ENCODE results near the gene PDZD8. TPM values are rescaled to one million over a fixed set of nuclear protein-coding genes. Genes with fewer than 3 reads are reported as not detected.

PDZD8 gene
- total RNA-seq, 1 experiment from 2014 or later, result 13.6 TPM

DNA sequence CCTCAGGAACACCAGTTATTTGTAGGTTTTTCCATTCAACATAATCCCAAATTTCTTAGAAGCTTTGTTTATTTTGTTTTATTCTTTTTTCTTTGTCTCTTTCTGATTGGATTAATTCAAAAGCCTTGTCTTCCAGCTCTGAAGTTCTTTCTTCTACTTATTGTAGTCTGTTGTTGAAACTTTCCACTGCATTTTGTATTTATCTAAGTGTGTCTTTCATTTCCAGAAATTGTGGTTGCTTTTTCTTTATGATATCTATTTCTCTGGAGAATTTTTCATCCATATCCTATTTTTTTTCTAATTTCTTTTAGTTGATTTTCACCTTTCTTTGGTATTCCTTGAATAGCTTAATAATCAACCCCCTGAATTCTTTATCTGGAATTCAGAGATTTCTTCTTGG, 75.8 kb downstream of the PDZD8 start:
- Histone ChIP-seq H3K27ac (ENCODE audit: low read length) (no peak overlapping the region), H3K4me3 (ENCODE audit: low read length) (no peak overlapping the region), H3K27me3 (ENCODE audit: low read length) (no peaks in the 10 kb centered on the region), H3K79me2 (ENCODE audit: low read length) (0 out of 2 replicates have a peak, but pooled peaks cover 3% of the 10 kb centered on the region), H2AFZ (ENCODE audit: low read length) (no peak overlapping the region), H4K20me1 (ENCODE audit: low read length) (no peaks in the 10 kb centered on the region), H3K4me2 (ENCODE audit: low read length) (no peak overlapping the region), H3K36me3 (ENCODE audit: low read depth, low read length) (no peaks in the 10 kb centered on the region), H3K9me3 (ENCODE audit: low read length) (no peaks in the 10 kb centered on the region), H3K4me1 (ENCODE audit: insufficient read depth, low read length) (no peaks in the 10 kb centered on the region), H3K9me2 (replicated peaks; ENCODE audit: low read length) (no peaks in the 10 kb centered on the region), H3K9ac (ENCODE audit: low read length) (no peak overlapping the region), H3F3A (ENCODE audit: low read length, unreplicated experiment) (no peaks in the 10 kb centered on the region)
- intact Hi-C loops (cut with micrococcal nuclease), result no loop called here
- BruUV-seq (replicated peaks), result no TSS peak
- no peak for DNase-seq
- TF ChIP-seq EZH2 (IDR thresholded peaks at IDR 0.05; ENCODE audit: low read length, unreplicated experiment), result no peak
- TF ChIP-seq EZH2phosphoT487 (IDR thresholded peaks at IDR 0.05; ENCODE audit: borderline replicate concordance, low read length), result no peak
- POLR2A ChIA-PET (ENCODE audit: unreplicated experiment), result no interaction called here
- ATAC-seq, result no peak
- CTCF ChIA-PET, result no interaction called here

DNA sequence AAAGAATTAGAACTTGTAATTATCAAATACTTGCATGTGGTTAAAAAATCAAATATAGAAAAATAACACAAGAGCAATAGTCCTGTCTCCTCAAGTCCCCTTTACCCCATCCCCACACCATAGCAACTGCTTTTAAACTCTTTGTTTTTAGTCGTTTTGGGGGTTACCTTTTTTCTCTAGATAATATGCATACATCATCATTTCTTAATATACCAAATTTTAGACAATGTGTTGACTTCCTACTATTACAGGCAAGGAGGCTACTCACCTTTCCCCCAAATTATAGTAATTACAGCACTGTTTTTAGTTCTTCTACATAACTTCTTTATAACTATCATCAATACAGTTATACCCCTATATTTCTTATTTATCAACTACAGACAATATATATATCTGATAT, 77.0 kb downstream of the PDZD8 start:
- Histone ChIP-seq H4K20me1 (ENCODE audit: low read length) (no peaks in the 10 kb centered on the region), H3K4me3 (ENCODE audit: low read length) (no peak overlapping the region), H3K27me3 (ENCODE audit: low read length) (no peaks in the 10 kb centered on the region), H3K27ac (ENCODE audit: low read length) (no peak overlapping the region), H3K4me1 (ENCODE audit: insufficient read depth, low read length) (no peaks in the 10 kb centered on the region), H3K9ac (ENCODE audit: low read length) (no peak overlapping the region), H3K4me2 (ENCODE audit: low read length) (no peak overlapping the region), H3K79me2 (ENCODE audit: low read length) (0 out of 2 replicates have a peak, but pooled peaks cover 3% of the 10 kb centered on the region), H3F3A (ENCODE audit: low read length, unreplicated experiment) (no peaks in the 10 kb centered on the region), H3K9me2 (replicated peaks; ENCODE audit: low read length) (no peaks in the 10 kb centered on the region), H3K9me3 (ENCODE audit: low read length) (no peaks in the 10 kb centered on the region), H3K36me3 (ENCODE audit: low read depth, low read length) (no peaks in the 10 kb centered on the region), H2AFZ (ENCODE audit: low read length) (no peak overlapping the region)
- BruUV-seq (replicated peaks), result no TSS peak
- intact Hi-C loops (cut with micrococcal nuclease), result no loop called here
- ChIA-PET POLR2A (ENCODE audit: unreplicated experiment) (no interaction called here), CTCF (no interaction called here)
- no peak for DNase-seq
- TF ChIP-seq, protein P1, sequence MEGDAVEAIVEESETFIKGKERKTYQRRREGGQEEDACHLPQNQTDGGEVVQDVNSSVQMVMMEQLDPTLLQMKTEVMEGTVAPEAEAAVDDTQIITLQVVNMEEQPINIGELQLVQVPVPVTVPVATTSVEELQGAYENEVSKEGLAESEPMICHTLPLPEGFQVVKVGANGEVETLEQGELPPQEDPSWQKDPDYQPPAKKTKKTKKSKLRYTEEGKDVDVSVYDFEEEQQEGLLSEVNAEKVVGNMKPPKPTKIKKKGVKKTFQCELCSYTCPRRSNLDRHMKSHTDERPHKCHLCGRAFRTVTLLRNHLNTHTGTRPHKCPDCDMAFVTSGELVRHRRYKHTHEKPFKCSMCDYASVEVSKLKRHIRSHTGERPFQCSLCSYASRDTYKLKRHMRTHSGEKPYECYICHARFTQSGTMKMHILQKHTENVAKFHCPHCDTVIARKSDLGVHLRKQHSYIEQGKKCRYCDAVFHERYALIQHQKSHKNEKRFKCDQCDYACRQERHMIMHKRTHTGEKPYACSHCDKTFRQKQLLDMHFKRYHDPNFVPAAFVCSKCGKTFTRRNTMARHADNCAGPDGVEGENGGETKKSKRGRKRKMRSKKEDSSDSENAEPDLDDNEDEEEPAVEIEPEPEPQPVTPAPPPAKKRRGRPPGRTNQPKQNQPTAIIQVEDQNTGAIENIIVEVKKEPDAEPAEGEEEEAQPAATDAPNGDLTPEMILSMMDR (conservative IDR thresholded peaks at IDR 0.05; ENCODE audit: low read depth, low read length), result no peak
- TF ChIP-seq EZH2 (IDR thresholded peaks at IDR 0.05; ENCODE audit: low read length, unreplicated experiment) (no peak), EZH2phosphoT487 (IDR thresholded peaks at IDR 0.05; ENCODE audit: borderline replicate concordance, low read length) (no peak)
- no peak for ATAC-seq

DNA sequence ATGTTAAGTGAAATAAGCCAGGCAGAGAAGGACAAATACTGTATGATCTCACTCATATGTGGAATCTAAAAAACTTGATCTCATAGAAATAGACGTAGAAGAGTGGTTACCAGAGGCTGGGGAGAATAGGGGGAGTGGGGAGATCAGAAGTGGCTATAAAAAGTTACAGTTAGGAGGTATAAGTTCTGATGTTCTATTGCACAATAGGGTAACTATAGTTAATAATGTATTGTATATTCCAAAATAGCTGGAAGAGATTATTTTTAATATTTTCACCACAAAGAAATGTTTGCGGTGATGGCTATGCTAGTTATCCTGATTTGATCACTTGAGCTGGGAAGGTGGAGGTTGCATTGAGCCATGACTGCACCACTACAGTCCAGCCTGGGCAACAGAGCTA, 80.5 kb downstream of the PDZD8 start:
- H3K4me1 ChIP-seq (ENCODE audit: insufficient read depth, low read length), result no peaks in the 10 kb centered on the region
- POLR2A ChIA-PET (ENCODE audit: unreplicated experiment), result no interaction called here
- H3K36me3 ChIP-seq (ENCODE audit: low read depth, low read length), result no peaks in the 10 kb centered on the region
- TF ChIP-seq EZH2 (IDR thresholded peaks at IDR 0.05; ENCODE audit: low read length, unreplicated experiment) (no peak), EZH2phosphoT487 (IDR thresholded peaks at IDR 0.05; ENCODE audit: borderline replicate concordance, low read length) (no peak)
- TF ChIP-seq, protein P1 (conservative IDR thresholded peaks at IDR 0.05; ENCODE audit: low read depth, low read length), result no peak
- no TSS peak for BruUV-seq (replicated peaks)
- CTCF ChIA-PET, result no interaction called here
- H3K4me3 ChIP-seq (ENCODE audit: low read length), result no peak overlapping the region
- H3K9ac ChIP-seq (ENCODE audit: low read length), result no peak overlapping the region
- no peaks in the 10 kb centered on the region for H3K27me3 ChIP-seq (ENCODE audit: low read length)
- H3K9me2 ChIP-seq (replicated peaks; ENCODE audit: low read length), result no peaks in the 10 kb centered on the region
- ATAC-seq, result no peak
- no peak overlapping the region for H3K27ac ChIP-seq (ENCODE audit: low read length)
- no peak overlapping the region for H2AFZ ChIP-seq (ENCODE audit: low read length)
- H3F3A ChIP-seq (ENCODE audit: low read length, unreplicated experiment), result no peaks in the 10 kb centered on the region
- H4K20me1 ChIP-seq (ENCODE audit: low read length), result no peaks in the 10 kb centered on the region
- H3K9me3 ChIP-seq (ENCODE audit: low read length), result no peaks in the 10 kb centered on the region
- H3K4me2 ChIP-seq (ENCODE audit: low read length), result no peak overlapping the region
- intact Hi-C loops (cut with micrococcal nuclease), result no loop called here
- 0 out of 2 replicates have a peak, but pooled peaks cover 3% of the 10 kb centered on the region for H3K79me2 ChIP-seq (ENCODE audit: low read length)
- DNase-seq, result no peak
